GM12891 (cell line): ENCODE measurements around the gene ICAM2.

Experiments
- POLR2A ChIP-seq: IDR thresholded peaks from 2 replicates; pipeline ENCODE4 v1.6.1; 2011; ENCODE audit warnings: low read depth, low read length, control low read depth
- POLR2AphosphoS5 ChIP-seq: IDR thresholded peaks from 2 replicates; pipeline ENCODE4 v1.6.1; 2011; ENCODE audit warnings: low read depth, low read length, control low read depth

- no peak for TF ChIP-seq POLR2AphosphoS5
- TF ChIP-seq POLR2A, result no peak
Observed at GRCh38 chr17:64032081-64032480, 11.6 kb upstream of the ICAM2 start.
